HUES6 (cell line): ENCODE results near the gene SLC13A4.
"Not testable (repeated sequence)": the region's sequence is repeated elsewhere in the genome, so short reads cannot be mapped to it uniquely, and the experiment has no call there.

Experiments
- H3K27ac ChIP-seq: 2 replicates; pipeline ENCODE4 v1.7.0; 2013; ENCODE audit warnings: low read depth, mild to moderate bottlenecking, low read length, inconsistent platforms
- H3K27me3 ChIP-seq: 2 replicates; pipeline ENCODE4 v1.6.1; 2013; ENCODE audit warnings: low read length; ENCODE audit not compliant: control insufficient read depth, insufficient read depth
- H3K36me3 ChIP-seq: 2 replicates; pipeline ENCODE4 v1.6.1; 2013; ENCODE audit warnings: low read length; ENCODE audit not compliant: control insufficient read depth, insufficient read depth
- H3K4me1 ChIP-seq: 2 replicates; pipeline ENCODE4 v1.6.1; 2013; ENCODE audit warnings: low read length; ENCODE audit not compliant: control insufficient read depth, insufficient read depth
- H3K4me3 ChIP-seq: 2 replicates; pipeline ENCODE4 v1.5.1; 2013; ENCODE audit warnings: low read depth, low read length
- H3K9ac ChIP-seq: one replicate; pipeline ENCODE4 v1.6.1; 2013; ENCODE audit warnings: mild to moderate bottlenecking, low read length
- H3K9me3 ChIP-seq: 2 replicates; pipeline ENCODE4 v1.6.1; 2013; ENCODE audit warnings: low read depth, low read length; ENCODE audit not compliant: control insufficient read depth, insufficient read depth

The SLC13A4 gene

GRCh38 chr7:135639690-135640089 is 88.3 kb downstream of the SLC13A4 start:
- not testable (repeated sequence) for H3K9me3 ChIP-seq, H3K4me1 ChIP-seq, H3K27ac ChIP-seq, H3K27me3 ChIP-seq, H3K9ac ChIP-seq, H3K4me3 ChIP-seq
- H3K36me3 ChIP-seq: peaks cover 99% of the 10 kb centered on the region

DNA sequence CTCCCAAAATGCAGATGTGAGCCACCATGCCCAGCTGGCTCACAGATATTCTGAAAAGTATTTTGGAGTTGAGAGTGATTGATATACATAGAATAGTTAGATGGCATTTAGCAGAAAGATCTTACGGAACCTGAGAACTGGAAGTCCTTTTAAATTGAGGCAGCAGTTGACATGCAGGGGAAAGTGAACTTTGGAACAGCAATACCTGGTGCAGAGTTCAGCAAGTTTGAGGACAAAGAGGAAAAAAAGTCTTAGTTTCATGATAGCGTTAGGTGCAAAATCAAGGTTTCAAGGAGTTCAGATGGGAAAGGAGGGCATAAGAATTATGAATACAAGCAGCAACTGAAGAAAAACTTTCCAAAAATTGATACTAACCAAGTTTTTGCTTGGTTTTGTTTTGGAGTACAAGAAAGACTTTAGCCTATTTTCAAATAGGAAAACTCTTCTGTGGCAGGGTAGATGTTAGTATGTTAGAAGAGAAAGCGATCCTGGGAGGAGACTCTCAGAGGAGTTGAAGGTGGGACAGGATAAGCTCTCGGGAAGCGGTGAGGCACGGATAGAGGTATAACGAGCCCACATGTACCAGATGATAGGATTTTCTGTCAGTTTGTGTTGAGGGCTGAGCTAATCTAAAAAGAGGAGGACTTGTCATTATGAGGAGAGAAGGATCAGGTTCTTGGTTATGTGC is 93.7 kb downstream of the SLC13A4 start:
- Histone ChIP-seq H3K36me3 (peaks cover 95% of the 10 kb centered on the region), H3K9me3 (no peaks in the 10 kb centered on the region), H3K27me3 (no peaks in the 10 kb centered on the region), H3K9ac (no peak overlapping the region), H3K27ac (no peak overlapping the region), H3K4me1 (no peaks in the 10 kb centered on the region), H3K4me3 (no peak overlapping the region)
